WTC11 (cell line): ENCODE data around the gene ZYG11B. TPM values are rescaled to one million over a fixed set of nuclear protein-coding genes. Genes with fewer than 3 reads are reported as not detected.

Source experiments
- ATAC-seq: fragments of 200-7000 bp; cut with Tn5 transposase; 2 replicates; pipeline ENCODE4 v1.10.0; 2021; ENCODE audit warnings: mild to moderate bottlenecking, moderate library complexity
- CTCF ChIA-PET: fragments of 300-600 bp; sonication (Branson Sonifier 250); formaldehyde crosslinking; loops from one replicate; lab custom pipeline; 2021; ENCODE audit warnings: antibody characterized with exemption; lab: Charles Lee
- POLR2A ChIA-PET: fragments of 350-600 bp; sonication (Branson Sonifier 250); formaldehyde crosslinking; loops from one replicate; lab custom pipeline; 2021; ENCODE audit warnings: antibody characterized with exemption; lab: Charles Lee
- DNase-seq: peaks from one replicate; pipeline ENCODE4 v3.0.0; 2021; ENCODE audit warnings: low spot score
- H3K27ac Mint-ChIP-seq: 2 replicates; pipeline ENCODE4 v1.8.0; 2021; ENCODE audit warnings: mixed read lengths
- H3K27me3 Mint-ChIP-seq: 2 replicates; pipeline ENCODE4 v1.8.0; 2021; ENCODE audit warnings: low read depth, mild to moderate bottlenecking, moderate library complexity, mixed read lengths
- H3K36me3 Mint-ChIP-seq: 2 replicates; pipeline ENCODE4 v1.8.0; 2021; ENCODE audit warnings: mixed read lengths
- H3K4me1 Mint-ChIP-seq: 2 replicates; pipeline ENCODE4 v1.8.0; 2022; ENCODE audit warnings: mixed read lengths
- H3K4me3 Mint-ChIP-seq: 2 replicates; pipeline ENCODE4 v1.8.0; 2021; ENCODE audit warnings: mild to moderate bottlenecking, moderate library complexity, mixed read lengths
- H3K9me3 Mint-ChIP-seq: 2 replicates; pipeline ENCODE4 v1.8.0; 2021; ENCODE audit warnings: mixed read lengths
- ATF6 ChIP-seq: sonication (generic); formaldehyde crosslinking; IDR thresholded peaks from 2 replicates; pipeline ENCODE4 v1.8.1; 2023; ENCODE audit warnings: mild to moderate bottlenecking, missing genetic modification reagents
- CDX4 ChIP-seq: fragments of 250-450 bp; sonication (Bioruptor Pico); IDR thresholded peaks from 2 replicates; pipeline ENCODE4 v1.9.0; 2021; ENCODE audit warnings: moderate library complexity, mild to moderate bottlenecking, inconsistent platforms, borderline replicate concordance
- CREM ChIP-seq: sonication (generic); formaldehyde crosslinking; IDR thresholded peaks from 2 replicates; pipeline ENCODE4 v1.8.1; 2022; ENCODE audit warnings: mild to moderate bottlenecking, missing genetic modification reagents, moderate library complexity
- E2F4 ChIP-seq: sonication (generic); formaldehyde crosslinking; IDR thresholded peaks from 2 replicates; pipeline ENCODE4 v1.8.1; 2022; ENCODE audit warnings: low read depth, mild to moderate bottlenecking, moderate library complexity, missing genetic modification reagents, borderline replicate concordance
- E2F5 ChIP-seq: sonication (generic); formaldehyde crosslinking; IDR thresholded peaks from 2 replicates; pipeline ENCODE4 v1.8.1; 2022; ENCODE audit warnings: mild to moderate bottlenecking, moderate library complexity, missing genetic modification reagents
- ELF4 ChIP-seq: sonication (generic); formaldehyde crosslinking; IDR thresholded peaks from 2 replicates; pipeline ENCODE4 v1.8.1; 2022; ENCODE audit warnings: low read depth, mild to moderate bottlenecking, moderate library complexity, missing genetic modification reagents
- ESRRA ChIP-seq: sonication (generic); formaldehyde crosslinking; IDR thresholded peaks from 2 replicates; pipeline ENCODE4 v1.8.1; 2022; ENCODE audit warnings: mild to moderate bottlenecking, missing genetic modification reagents, borderline replicate concordance
- GABPB1 ChIP-seq: sonication (generic); formaldehyde crosslinking; IDR thresholded peaks from 2 replicates; pipeline ENCODE4 v1.8.1; 2023; ENCODE audit warnings: mild to moderate bottlenecking, missing genetic modification reagents
- GTF2I ChIP-seq: fragments of 250-450 bp; sonication (Bioruptor Pico); conservative IDR thresholded peaks from 2 replicates; pipeline ENCODE4 v1.4.0; 2021; ENCODE audit warnings: mild to moderate bottlenecking
- IRF1 ChIP-seq: sonication (generic); formaldehyde crosslinking; IDR thresholded peaks from 2 replicates; pipeline ENCODE4 v1.8.0; 2023; ENCODE audit warnings: missing genetic modification reagents
- IRF2 ChIP-seq: sonication (generic); formaldehyde crosslinking; IDR thresholded peaks from 2 replicates; pipeline ENCODE4 v1.8.0; 2022; ENCODE audit warnings: low read depth, missing genetic modification reagents, borderline replicate concordance
- NFATC4 ChIP-seq: fragments of 250-450 bp; sonication (Bioruptor Pico); IDR thresholded peaks from 2 replicates; pipeline ENCODE4 v1.9.0; 2021; ENCODE audit warnings: mild to moderate bottlenecking
- NR3C1 ChIP-seq: sonication (generic); formaldehyde crosslinking; conservative IDR thresholded peaks from 2 replicates; pipeline ENCODE4 v1.8.1; 2023; ENCODE audit warnings: low read depth, mild to moderate bottlenecking, missing genetic modification reagents
- SOX15 ChIP-seq: fragments of 250-450 bp; sonication (Bioruptor Pico); IDR thresholded peaks from 2 replicates; pipeline ENCODE4 v1.9.0; 2021; ENCODE audit warnings: mild to moderate bottlenecking
- ZNF138 ChIP-seq: sonication (generic); formaldehyde crosslinking; conservative IDR thresholded peaks from 2 replicates; pipeline ENCODE4 v1.8.1; 2022; ENCODE audit warnings: mild to moderate bottlenecking, moderate library complexity, missing genetic modification reagents
- ZNF219 ChIP-seq: sonication (generic); formaldehyde crosslinking; IDR thresholded peaks from 2 replicates; pipeline ENCODE4 v1.8.0; 2023; ENCODE audit warnings: missing genetic modification reagents, mild to moderate bottlenecking, borderline replicate concordance
- ZNF232 ChIP-seq: sonication (generic); formaldehyde crosslinking; IDR thresholded peaks from 2 replicates; pipeline ENCODE4 v1.8.0; 2022; ENCODE audit warnings: mild to moderate bottlenecking, missing genetic modification reagents
- ZNF416 ChIP-seq: fragments of 250-450 bp; sonication (Bioruptor Pico); IDR thresholded peaks from 2 replicates; pipeline ENCODE4 v1.9.0; 2021; ENCODE audit warnings: mild to moderate bottlenecking, inconsistent platforms
- ZNF425 ChIP-seq: fragments of 250-450 bp; sonication (Bioruptor Pico); conservative IDR thresholded peaks from 2 replicates; pipeline ENCODE4 v1.9.0; 2021; ENCODE audit warnings: mild to moderate bottlenecking
- total RNA-seq: library from RNA; stranded (reverse); gene quantifications from 3 replicates; pipeline ENCODE4 v1.2.3, GENCODE V29; 2021
- TF ChIP-seq, protein P1 (sequence below): sonication (generic); formaldehyde crosslinking; IDR thresholded peaks from 2 replicates; pipeline ENCODE4 v1.8.1; 2023; ENCODE audit warnings: mild to moderate bottlenecking, moderate library complexity, missing genetic modification reagents

The ZYG11B gene
- total RNA-seq, 1 experiment from 2014 or later: 19.2 TPM

DNA sequence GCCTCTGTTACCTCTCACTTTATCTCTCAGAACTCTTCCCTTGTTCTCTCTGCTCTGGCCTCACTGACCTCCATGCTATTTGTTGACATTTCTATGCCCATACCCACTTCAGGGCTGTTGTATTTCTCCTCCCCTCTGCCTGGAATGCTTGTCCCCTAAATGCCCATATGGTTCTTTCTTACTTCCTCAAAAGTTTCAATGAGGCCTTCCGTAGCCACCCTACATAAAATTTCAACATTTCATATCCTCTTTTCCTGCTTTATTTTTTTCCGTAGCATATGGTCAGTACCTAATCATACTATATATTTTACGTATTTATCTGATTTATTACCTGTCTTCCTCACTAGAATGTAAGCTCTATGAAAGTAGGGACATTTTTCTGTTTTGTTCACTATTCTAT, 69.2 kb downstream of the ZYG11B start (continued):
- TF ChIP-seq, protein P1, sequence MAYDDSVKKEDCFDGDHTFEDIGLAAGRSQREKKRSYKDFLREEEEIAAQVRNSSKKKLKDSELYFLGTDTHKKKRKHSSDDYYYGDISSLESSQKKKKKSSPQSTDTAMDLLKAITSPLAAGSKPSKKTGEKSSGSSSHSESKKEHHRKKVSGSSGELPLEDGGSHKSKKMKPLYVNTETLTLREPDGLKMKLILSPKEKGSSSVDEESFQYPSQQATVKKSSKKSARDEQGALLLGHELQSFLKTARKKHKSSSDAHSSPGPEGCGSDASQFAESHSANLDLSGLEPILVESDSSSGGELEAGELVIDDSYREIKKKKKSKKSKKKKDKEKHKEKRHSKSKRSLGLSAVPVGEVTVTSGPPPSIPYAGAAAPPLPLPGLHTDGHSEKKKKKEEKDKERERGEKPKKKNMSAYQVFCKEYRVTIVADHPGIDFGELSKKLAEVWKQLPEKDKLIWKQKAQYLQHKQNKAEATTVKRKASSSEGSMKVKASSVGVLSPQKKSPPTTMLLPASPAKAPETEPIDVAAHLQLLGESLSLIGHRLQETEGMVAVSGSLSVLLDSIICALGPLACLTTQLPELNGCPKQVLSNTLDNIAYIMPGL (CRISPR knock-in tag): no peak
- TF ChIP-seq E2F5 (CRISPR knock-in tag): no peak
- no peak for TF ChIP-seq ATF6
- no peak for TF ChIP-seq NR3C1 (CRISPR knock-in tag)
- no peak for TF ChIP-seq ZNF425 (CRISPR knock-in tag)
- no peak for TF ChIP-seq ZNF232 (CRISPR knock-in tag)
- no peak for TF ChIP-seq NFATC4
- TF ChIP-seq ELF4 (CRISPR knock-in tag): no peak
- TF ChIP-seq, all 79 proteins: peak for 0

DNA sequence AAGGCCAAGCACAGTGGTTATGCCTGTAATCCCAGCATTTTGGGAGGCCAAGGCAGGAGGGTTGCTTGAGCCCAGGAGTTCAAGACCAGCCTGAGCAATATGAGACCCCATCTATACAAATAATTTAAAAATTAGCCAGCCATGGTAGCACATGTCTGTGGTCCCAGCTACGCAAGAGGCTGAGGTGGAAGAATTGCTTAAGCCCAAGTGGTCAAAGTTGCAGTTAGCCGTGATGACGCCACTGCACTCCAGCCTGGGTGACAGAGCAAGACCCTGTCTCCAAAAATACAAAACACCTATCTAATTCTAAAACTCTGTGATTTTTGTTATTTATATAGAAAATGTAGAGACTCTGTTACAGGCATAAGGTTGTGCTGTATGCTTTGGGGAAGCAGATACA, 72.1 kb downstream of the ZYG11B start:
- no peak for ATAC-seq
- DNase-seq: no peak
- Mint-ChIP-seq H3K4me3 (no peak overlapping the region), H3K9me3 (no peaks in the 10 kb centered on the region), H3K27ac (no peak overlapping the region), H3K36me3 (peaks cover 4% of the 10 kb centered on the region), H3K27me3 (no peaks in the 10 kb centered on the region), H3K4me1 (no peaks in the 10 kb centered on the region)
- ChIA-PET CTCF (no interaction called here), POLR2A (no interaction called here)
- no peak for TF ChIP-seq CDX4 (CRISPR knock-in tag)
- no peak for TF ChIP-seq ZNF219
- TF ChIP-seq ESRRA: no peak
- no peak for TF ChIP-seq E2F4 (CRISPR knock-in tag)
- no peak for TF ChIP-seq CREM
- no peak for TF ChIP-seq E2F5 (CRISPR knock-in tag)
- no peak for TF ChIP-seq SOX15 (CRISPR knock-in tag)
- no peak for TF ChIP-seq IRF2 (CRISPR knock-in tag)
- TF ChIP-seq IRF1: no peak
- TF ChIP-seq GTF2I (CRISPR knock-in tag): no peak
- TF ChIP-seq ZNF416 (CRISPR knock-in tag): no peak
- TF ChIP-seq ZNF138 (CRISPR knock-in tag): no peak
- TF ChIP-seq GABPB1 (CRISPR knock-in tag): no peak
- TF ChIP-seq NFATC4: no peak
